Activated CD8-positive, alpha-beta T cell treated with anti-CD3 and anti-CD28 coated beads, Interleukin-2, amount 10 ng/mL, durations not matched to agents 7 days and 5 days (primary cell): Measurements from ENCODE around the gene NBL1. TPM values are rescaled to one million over a fixed set of nuclear protein-coding genes. Genes with fewer than 3 reads are reported as not detected.

Source experiments
- ATAC-seq: fragments of 150-1000 bp; cut with Tn5 transposase; one replicate; pipeline ENCODE4 v1.10.0; 2021; ENCODE audit warnings: moderate library complexity
- CTCF ChIA-PET: fragments of 350-600 bp; sonication (Branson Sonifier 250); formaldehyde crosslinking; loops from one replicate; lab custom pipeline; 2021; ENCODE audit warnings: antibody characterized with exemption; lab: Charles Lee
- POLR2A ChIA-PET: fragments of 350-600 bp; sonication (Branson Sonifier 250); formaldehyde crosslinking; loops from one replicate; lab custom pipeline; 2021; ENCODE audit warnings: antibody characterized with exemption; lab: Charles Lee
- DNase-seq: peaks from one replicate; pipeline ENCODE4 v3.0.0-alpha.2; 2020
- H3K27ac Mint-ChIP-seq: one replicate; pipeline ENCODE4 v1.8.0; 2021; ENCODE audit warnings: mild to moderate bottlenecking, mixed read lengths
- H3K27me3 Mint-ChIP-seq: one replicate; pipeline ENCODE4 v1.8.0; 2021; ENCODE audit warnings: low read depth, mixed read lengths
- H3K36me3 Mint-ChIP-seq: one replicate; pipeline ENCODE4 v1.8.0; 2021; ENCODE audit warnings: low read depth, mixed read lengths
- H3K4me1 Mint-ChIP-seq: one replicate; pipeline ENCODE4 v1.8.0; 2021; ENCODE audit warnings: low read depth, mixed read lengths
- H3K4me3 Mint-ChIP-seq: one replicate; pipeline ENCODE4 v1.8.0; 2021; ENCODE audit warnings: mild to moderate bottlenecking, mixed read lengths
- H3K9me3 Mint-ChIP-seq: one replicate; pipeline ENCODE4 v1.8.0; 2022; ENCODE audit warnings: mixed read lengths; ENCODE audit not compliant: insufficient read depth
- total RNA-seq, 2 experiments: library from RNA; stranded (reverse); gene quantifications; one replicate each; pipeline ENCODE4 v1.2.3, GENCODE V29; 2021

NBL1 gene
- total RNA-seq, 2 experiments from 2014 or later: 40.1 TPM

DNA sequence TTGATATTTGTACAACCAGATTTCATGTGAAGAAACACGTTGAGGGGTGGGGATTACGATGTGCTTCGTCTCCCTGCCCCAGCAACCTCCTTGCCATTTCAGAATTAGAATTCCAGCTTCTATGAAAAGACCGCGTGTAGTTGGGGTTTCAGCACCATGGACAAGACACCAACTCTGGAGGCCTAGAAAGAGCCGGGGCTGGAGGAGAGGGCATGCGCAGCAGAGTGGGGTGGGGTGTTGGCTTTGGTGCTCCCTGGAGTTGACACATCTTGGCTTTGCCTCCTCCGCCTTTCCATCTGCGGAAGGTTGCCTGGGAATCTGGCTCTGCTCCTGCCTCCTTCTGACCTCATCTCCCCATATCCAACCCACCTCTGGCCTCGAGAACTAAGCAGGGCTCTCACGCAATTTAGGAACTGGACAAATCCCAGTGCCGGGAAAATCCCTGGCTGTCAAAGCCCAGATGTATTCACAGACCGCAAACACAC is 32.4 kb downstream of the NBL1 start:
- DNase-seq: peak; percentile 56

DNA sequence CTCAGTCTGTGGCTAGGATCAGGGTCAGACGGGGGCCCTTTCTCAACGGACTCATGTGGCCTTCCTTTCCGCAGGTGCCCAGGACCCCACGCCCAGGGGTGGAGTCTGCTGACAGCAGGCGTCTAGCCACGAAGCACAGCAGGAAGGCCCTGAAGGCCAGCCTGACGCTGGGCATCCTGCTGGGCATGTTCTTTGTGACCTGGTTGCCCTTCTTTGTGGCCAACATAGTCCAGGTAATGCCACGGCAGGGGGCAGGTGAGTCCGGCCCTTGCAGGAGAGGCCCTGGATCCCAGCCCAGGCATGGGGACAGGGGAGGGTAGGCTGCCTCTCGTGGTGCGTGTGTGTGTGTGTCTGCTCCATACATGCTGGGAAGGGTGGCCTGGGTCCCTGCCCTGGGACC is 34.4 kb downstream of the NBL1 start:
- Mint-ChIP-seq H3K9me3 (no peaks in the 10 kb centered on the region), H3K36me3 (no peaks in the 10 kb centered on the region), H3K4me1 (no peaks in the 10 kb centered on the region), H3K27ac (no peak overlapping the region), H3K27me3 (peaks cover 4% of the 10 kb centered on the region), H3K4me3 (no peak overlapping the region)
- DNase-seq (no peak), ATAC-seq (no peak)
- POLR2A ChIA-PET: no interaction called here
- CTCF ChIA-PET: interaction anchor here (1.4 kb wide), 1 partner anchor 25 kb away, joined by 3 read pairs; no protein-coding TSS in a partner anchor

More for the DNA sequence above, 32.4 kb downstream of the NBL1 start:
- no peak overlapping the region for H3K4me3 Mint-ChIP-seq
- H3K27me3 Mint-ChIP-seq: peaks cover 7% of the 10 kb centered on the region
- H3K27ac Mint-ChIP-seq: no peak overlapping the region
- H3K36me3 Mint-ChIP-seq: no peaks in the 10 kb centered on the region
- H3K9me3 Mint-ChIP-seq: no peaks in the 10 kb centered on the region
- no peak for ATAC-seq
- CTCF ChIA-PET: interaction anchor here (1.5 kb wide), 1 partner anchor 8 kb away, joined by 6 read pairs; no protein-coding TSS in a partner anchor
- no peaks in the 10 kb centered on the region for H3K4me1 Mint-ChIP-seq
- POLR2A ChIA-PET: no interaction called here

DNA sequence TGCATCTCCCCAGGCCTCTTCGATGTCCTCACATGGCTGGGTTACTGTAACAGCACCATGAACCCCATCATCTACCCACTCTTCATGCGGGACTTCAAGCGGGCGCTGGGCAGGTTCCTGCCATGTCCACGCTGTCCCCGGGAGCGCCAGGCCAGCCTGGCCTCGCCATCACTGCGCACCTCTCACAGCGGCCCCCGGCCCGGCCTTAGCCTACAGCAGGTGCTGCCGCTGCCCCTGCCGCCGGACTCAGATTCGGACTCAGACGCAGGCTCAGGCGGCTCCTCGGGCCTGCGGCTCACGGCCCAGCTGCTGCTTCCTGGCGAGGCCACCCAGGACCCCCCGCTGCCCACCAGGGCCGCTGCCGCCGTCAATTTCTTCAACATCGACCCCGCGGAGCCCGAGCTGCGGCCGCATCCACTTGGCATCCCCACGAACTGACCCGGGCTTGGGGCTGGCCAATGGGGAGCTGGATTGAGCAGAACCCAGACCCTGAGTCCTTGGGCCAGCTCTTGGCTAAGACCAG is 34.9 kb downstream of the NBL1 start:
- Mint-ChIP-seq H3K9me3 (no peaks in the 10 kb centered on the region), H3K4me3 (no peak overlapping the region), H3K36me3 (no peaks in the 10 kb centered on the region), H3K4me1 (no peaks in the 10 kb centered on the region), H3K27me3 (peaks cover 4% of the 10 kb centered on the region), H3K27ac (no peak overlapping the region)
- CTCF ChIA-PET: no interaction called here
- ATAC-seq (no peak), DNase-seq (no peak)
- POLR2A ChIA-PET: no interaction called here

DNA sequence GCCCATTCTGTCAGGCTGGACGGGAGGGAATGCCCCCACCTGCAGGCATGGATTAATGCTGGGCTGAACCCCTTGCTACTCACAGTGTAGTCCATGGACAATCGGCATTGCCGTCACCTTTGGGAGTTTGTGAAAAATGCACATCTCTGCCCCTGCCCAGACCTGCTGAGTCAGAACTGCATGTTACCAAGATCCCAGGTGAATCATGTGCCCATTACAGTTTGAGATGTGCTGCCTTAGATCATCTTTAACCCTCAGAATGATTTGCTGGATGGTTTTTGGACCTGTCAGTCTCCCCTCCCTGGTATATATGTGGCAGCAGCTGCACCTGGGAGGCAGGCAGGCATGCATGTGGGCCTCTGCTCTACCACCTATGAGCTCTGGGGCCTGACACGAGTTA is 35.6 kb downstream of the NBL1 start:
- ChIA-PET CTCF (no interaction called here), POLR2A (interaction anchor here (0.5 kb wide), 1 partner anchor 235 kb away, joined by 3 read pairs; no protein-coding TSS in a partner anchor)
- Mint-ChIP-seq H3K27me3 (peaks cover 4% of the 10 kb centered on the region), H3K4me3 (no peak overlapping the region), H3K4me1 (no peaks in the 10 kb centered on the region), H3K36me3 (no peaks in the 10 kb centered on the region), H3K27ac (no peak overlapping the region), H3K9me3 (no peaks in the 10 kb centered on the region)
- ATAC-seq (no peak), DNase-seq (no peak)

DNA sequence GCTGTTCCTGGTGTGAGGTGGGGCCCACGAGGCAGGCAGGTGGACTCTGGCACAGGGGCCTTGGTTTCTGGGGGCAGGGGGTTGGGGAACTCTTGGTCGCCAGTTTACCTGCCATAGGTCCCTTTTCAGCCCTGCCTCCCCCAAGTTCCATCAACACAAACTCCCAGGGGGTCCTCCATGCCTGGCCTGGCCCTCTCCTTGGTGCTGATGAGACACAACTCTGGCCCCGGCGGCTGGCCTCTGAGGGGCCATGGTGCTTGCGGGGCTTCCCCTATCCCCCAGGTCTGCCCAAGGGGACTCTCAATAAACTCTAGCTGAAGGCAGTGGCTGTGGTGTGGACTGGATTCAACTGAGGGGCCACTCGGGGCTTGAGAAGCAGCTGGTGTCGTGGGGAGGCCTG is 36.5 kb downstream of the NBL1 start:
- DNase-seq (no peak), ATAC-seq (no peak)
- Mint-ChIP-seq H3K4me3 (no peak overlapping the region), H3K27ac (no peak overlapping the region), H3K36me3 (no peaks in the 10 kb centered on the region), H3K9me3 (no peaks in the 10 kb centered on the region), H3K27me3 (peaks cover 2% of the 10 kb centered on the region), H3K4me1 (no peaks in the 10 kb centered on the region)
- POLR2A ChIA-PET: no interaction called here
- CTCF ChIA-PET: interaction anchor here (1.3 kb wide), 1 partner anchor 24 kb away, joined by 8 read pairs; no protein-coding TSS in a partner anchor

DNA sequence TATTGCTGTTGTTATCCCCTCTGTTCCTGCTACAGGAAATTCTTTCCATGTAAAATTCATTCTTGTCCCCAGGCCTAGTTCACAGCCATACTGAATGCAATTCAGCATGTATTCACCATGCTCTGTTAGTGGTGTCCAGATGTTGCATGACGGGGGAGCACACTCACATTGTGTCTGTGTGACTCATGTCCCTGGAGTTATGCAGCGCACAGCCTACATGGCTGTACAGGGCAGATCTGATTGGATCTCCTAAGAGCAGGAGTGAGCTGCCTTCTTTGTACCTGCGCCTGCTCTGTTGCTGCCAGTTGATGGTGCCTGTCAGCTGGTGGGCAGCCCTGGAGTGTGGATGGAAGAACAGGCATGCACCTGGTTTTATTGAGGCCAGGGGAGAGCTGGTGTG is 38.1 kb downstream of the NBL1 start:
- DNase-seq: no peak
- Mint-ChIP-seq H3K4me3 (no peak overlapping the region), H3K4me1 (peaks cover 2% of the 10 kb centered on the region), H3K9me3 (no peaks in the 10 kb centered on the region), H3K27ac (no peak overlapping the region), H3K27me3 (peaks cover 1% of the 10 kb centered on the region), H3K36me3 (peaks cover 2% of the 10 kb centered on the region)
- no peak for ATAC-seq
- ChIA-PET POLR2A (no interaction called here), CTCF (interaction anchor here (1.2 kb wide), 1 partner anchor 33 kb away, joined by 3 read pairs; no protein-coding TSS in a partner anchor)

DNA sequence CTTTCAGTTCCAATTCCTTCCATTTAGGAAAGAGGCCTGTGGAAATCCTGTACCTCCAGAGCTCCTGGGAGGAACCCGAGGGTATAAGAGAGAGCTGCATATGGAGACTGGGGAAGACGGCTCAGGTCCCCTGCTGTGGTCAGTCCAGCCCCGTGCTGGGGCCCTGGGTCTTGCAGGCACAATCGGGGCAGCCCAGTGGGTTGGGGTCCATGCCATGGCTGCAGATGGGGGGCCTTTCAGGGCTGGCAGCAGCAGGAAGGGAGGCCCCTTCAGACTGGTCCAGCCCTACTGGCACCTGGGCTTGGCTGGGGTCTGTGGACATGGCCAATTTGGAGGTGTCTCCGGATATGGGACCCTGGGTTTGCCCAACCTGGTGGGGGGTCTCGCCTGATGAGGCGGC is 38.8 kb downstream of the NBL1 start:
- ChIA-PET POLR2A (no interaction called here), CTCF (no interaction called here)
- Mint-ChIP-seq H3K4me1 (peaks cover 8% of the 10 kb centered on the region), H3K4me3 (no peak overlapping the region), H3K27me3 (no peaks in the 10 kb centered on the region), H3K9me3 (no peaks in the 10 kb centered on the region), H3K27ac (no peak overlapping the region), H3K36me3 (peaks cover 7% of the 10 kb centered on the region)
- ATAC-seq (no peak), DNase-seq (no peak)

DNA sequence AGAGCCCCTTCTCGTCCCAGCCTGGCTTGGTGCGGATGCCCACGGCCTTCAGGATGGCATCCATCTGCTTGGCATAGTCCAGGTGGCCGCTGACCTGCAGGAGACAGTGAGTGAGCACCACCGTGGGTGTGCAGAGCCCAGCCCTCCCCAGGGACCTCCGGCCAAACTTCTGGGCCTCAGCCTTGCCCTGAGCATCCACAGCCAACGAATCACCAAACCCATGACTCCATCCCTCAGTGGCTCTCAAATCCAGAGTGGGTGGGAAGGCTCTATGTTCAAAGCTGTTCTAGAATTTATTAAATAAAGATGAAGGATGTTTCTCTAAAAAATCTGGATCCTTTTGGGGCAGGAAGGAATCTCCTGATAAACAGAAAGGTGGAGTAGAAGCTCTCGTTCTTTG is 39.2 kb downstream of the NBL1 start:
- ChIA-PET CTCF (interaction anchor here (1.2 kb wide), 1 partner anchor 21 kb away, joined by 3 read pairs; no protein-coding TSS in a partner anchor), POLR2A (no interaction called here)
- no peaks in the 10 kb centered on the region for H3K9me3 Mint-ChIP-seq
- peaks cover 13% of the 10 kb centered on the region for H3K4me1 Mint-ChIP-seq
- no peak overlapping the region for H3K4me3 Mint-ChIP-seq
- H3K27ac Mint-ChIP-seq: no peak overlapping the region
- ATAC-seq (no peak), DNase-seq (no peak)
- no peaks in the 10 kb centered on the region for H3K27me3 Mint-ChIP-seq
- H3K36me3 Mint-ChIP-seq: peaks cover 11% of the 10 kb centered on the region

DNA sequence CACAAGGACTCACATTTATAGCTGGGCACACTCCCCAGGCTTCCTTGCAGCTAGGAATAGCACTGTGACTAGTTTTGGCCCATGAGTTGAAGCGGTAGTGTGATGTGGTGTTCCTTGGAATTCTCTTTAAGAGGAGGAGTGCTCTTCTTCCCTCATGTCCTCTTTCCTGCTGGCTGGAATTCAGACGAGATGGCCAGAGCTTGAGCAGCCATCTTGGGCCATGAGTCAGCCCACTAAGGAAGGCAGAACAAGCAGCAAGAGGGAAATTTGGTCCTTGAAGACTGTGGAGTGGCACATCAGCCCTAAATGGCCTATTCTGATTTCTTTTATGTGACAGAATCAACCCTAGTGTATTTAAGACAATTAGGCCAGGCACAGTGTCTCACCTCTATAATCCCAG is 40.6 kb downstream of the NBL1 start:
- peaks cover 21% of the 10 kb centered on the region for H3K36me3 Mint-ChIP-seq
- no peak overlapping the region for H3K4me3 Mint-ChIP-seq
- DNase-seq: no peak
- POLR2A ChIA-PET: interaction anchor here (0.6 kb wide), 1 partner anchor 535 kb away, joined by 4 read pairs; no protein-coding TSS in a partner anchor
- no peak for ATAC-seq
- peaks cover 21% of the 10 kb centered on the region for H3K4me1 Mint-ChIP-seq
- no peaks in the 10 kb centered on the region for H3K9me3 Mint-ChIP-seq
- no peaks in the 10 kb centered on the region for H3K27me3 Mint-ChIP-seq
- CTCF ChIA-PET: interaction anchor here (1.1 to 1.2 kb wide), 2 partner anchors 22 to 31 kb away, joined by 3 read pairs; no protein-coding TSS in a partner anchor
- H3K27ac Mint-ChIP-seq: no peak overlapping the region

DNA sequence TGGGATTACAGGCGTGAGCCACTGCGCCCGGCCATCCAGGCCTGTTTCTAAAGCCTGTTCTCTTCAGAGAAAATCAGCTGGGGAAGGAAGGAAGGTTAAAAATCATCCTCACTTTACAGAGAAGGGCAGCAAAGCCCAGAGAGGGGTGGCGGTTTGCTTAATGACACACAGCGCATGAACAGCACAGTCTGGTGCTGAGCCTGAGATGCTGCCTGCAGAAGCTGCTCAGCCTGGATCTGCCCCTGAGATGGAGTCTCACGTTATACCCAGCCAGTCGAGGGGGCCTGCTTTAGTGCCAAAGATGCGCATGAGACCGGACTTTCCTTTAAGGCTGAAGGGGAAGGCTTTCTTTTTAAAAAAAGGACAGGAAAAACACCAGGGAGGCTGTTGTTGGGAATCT is 41.9 kb downstream of the NBL1 start:
- Mint-ChIP-seq H3K36me3 (peaks cover 34% of the 10 kb centered on the region), H3K9me3 (peaks cover 5% of the 10 kb centered on the region), H3K4me3 (no peak overlapping the region), H3K27me3 (no peaks in the 10 kb centered on the region), H3K4me1 (peaks cover 23% of the 10 kb centered on the region), H3K27ac (no peak overlapping the region)
- CTCF ChIA-PET: no interaction called here
- ATAC-seq: no peak
- no peak for DNase-seq
- POLR2A ChIA-PET: interaction anchor here (0.6 kb wide), 1 partner anchor 54 kb away, joined by 4 read pairs; no protein-coding TSS in a partner anchor

DNA sequence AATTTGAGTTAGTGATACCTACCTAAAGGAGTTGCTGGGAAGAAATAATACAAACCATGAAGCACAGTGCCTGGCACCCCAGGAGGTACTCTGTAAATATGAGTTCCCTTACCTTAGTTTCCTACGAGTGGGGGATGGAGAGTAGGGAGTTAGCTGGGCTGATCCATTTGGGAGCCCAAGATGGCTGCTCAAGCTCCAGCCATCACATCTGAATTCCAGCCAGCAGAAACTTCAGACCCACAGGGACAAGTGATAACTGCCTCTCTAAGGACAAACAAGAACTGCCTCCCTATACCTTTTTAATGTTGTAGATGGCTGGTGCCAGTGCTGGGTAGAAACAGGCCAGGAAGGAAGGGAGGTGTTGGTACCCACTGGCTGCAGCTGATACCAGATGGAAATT is 43.3 kb downstream of the NBL1 start:
- H3K27ac Mint-ChIP-seq: peak overlapping the region; percentile 84
- ATAC-seq: no peak
- ChIA-PET CTCF (interaction anchor here (1.4 kb wide), 1 partner anchor 25 kb away, joined by 4 read pairs; no protein-coding TSS in a partner anchor), POLR2A (interaction anchor here (0.6 kb wide), 1 partner anchor 210 kb away, joined by 3 read pairs; no protein-coding TSS in a partner anchor)
- H3K4me1 Mint-ChIP-seq: peaks cover 23% of the 10 kb centered on the region
- no peaks in the 10 kb centered on the region for H3K27me3 Mint-ChIP-seq
- no peak for DNase-seq
- H3K36me3 Mint-ChIP-seq: peaks cover 46% of the 10 kb centered on the region
- H3K9me3 Mint-ChIP-seq: peaks cover 5% of the 10 kb centered on the region
- no peak overlapping the region for H3K4me3 Mint-ChIP-seq
